H9 (cell line): Measurements from ENCODE around the gene EXD2. TPM values are rescaled to one million over a fixed set of nuclear protein-coding genes. Genes with fewer than 3 reads are reported as not detected.

ENCODE experiments used
- DNase-seq: peaks from one replicate; pipeline ENCODE4 v3.0.0-alpha.2; 2017
- H2AFZ ChIP-seq: one replicate; pipeline ENCODE4 v1.6.1; 2013; ENCODE audit warnings: mild to moderate bottlenecking, low read length, control low read depth, moderate library complexity
- H2AK5ac ChIP-seq: 2 replicates; pipeline ENCODE4 v1.6.1; 2013; ENCODE audit warnings: low read length, control low read depth, mixed read lengths; ENCODE audit not compliant: insufficient read length
- H2BK120ac ChIP-seq: one replicate; pipeline ENCODE4 v1.6.1; 2013; ENCODE audit warnings: low read depth, mild to moderate bottlenecking, low read length, control low read depth, inconsistent platforms; ENCODE audit not compliant: poor library complexity, severe bottlenecking
- H2BK12ac ChIP-seq: 2 replicates; pipeline ENCODE4 v1.6.1; 2013; ENCODE audit warnings: low read length, control low read depth, mixed read lengths, low read depth; ENCODE audit not compliant: insufficient read length
- H2BK15ac ChIP-seq: 2 replicates; pipeline ENCODE4 v1.6.1; 2013; ENCODE audit warnings: low read depth, low read length, control low read depth
- H2BK20ac ChIP-seq: one replicate; pipeline ENCODE4 v1.6.1; 2013; ENCODE audit warnings: low read depth, mild to moderate bottlenecking, low read length, control low read depth, inconsistent platforms; ENCODE audit not compliant: poor library complexity, severe bottlenecking
- H2BK5ac ChIP-seq: 2 replicates; pipeline ENCODE4 v1.6.1; 2013; ENCODE audit warnings: low read length, control low read depth, mixed read lengths; ENCODE audit not compliant: insufficient read length
- H3K14ac ChIP-seq: 2 replicates; pipeline ENCODE4 v1.6.1; 2013; ENCODE audit warnings: low read length, control low read depth; ENCODE audit not compliant: insufficient read depth
- H3K18ac ChIP-seq: 2 replicates; pipeline ENCODE4 v1.6.1; 2013; ENCODE audit warnings: low read depth, mild to moderate bottlenecking, mixed read lengths, low read length, control low read depth; ENCODE audit not compliant: insufficient read length
- H3K23ac ChIP-seq: 2 replicates; pipeline ENCODE4 v1.6.1; 2013; ENCODE audit warnings: low read length, control low read depth, mixed read lengths, low read depth; ENCODE audit not compliant: insufficient read length
- H3K23me2 ChIP-seq: 2 replicates; pipeline ENCODE4 v1.6.1; 2013; ENCODE audit warnings: low read depth, mild to moderate bottlenecking, mixed read lengths, low read length, control low read depth; ENCODE audit not compliant: insufficient read length, poor library complexity, severe bottlenecking
- H3K27ac ChIP-seq: 2 replicates; pipeline ENCODE4 v1.5.1; 2013; ENCODE audit warnings: low read length, control low read depth, mixed read lengths, low read depth; ENCODE audit not compliant: insufficient read length
- H3K27me3 ChIP-seq: 2 replicates; pipeline ENCODE4 v1.6.1; 2013; ENCODE audit warnings: low read length, control low read depth, inconsistent platforms; ENCODE audit not compliant: insufficient read depth
- H3K4ac ChIP-seq: 2 replicates; pipeline ENCODE4 v1.6.1; 2013; ENCODE audit warnings: low read depth, mild to moderate bottlenecking, control low read depth, inconsistent platforms, low read length, moderate library complexity
- H3K4me1 ChIP-seq: 2 replicates; pipeline ENCODE4 v1.6.1; 2013; ENCODE audit warnings: low read length, control low read depth, inconsistent platforms; ENCODE audit not compliant: insufficient read depth
- H3K4me2 ChIP-seq: 2 replicates; pipeline ENCODE4 v1.6.1; 2013; ENCODE audit warnings: low read length, control low read depth, mixed read lengths; ENCODE audit not compliant: insufficient read length, insufficient read depth
- H3K56ac ChIP-seq: 2 replicates; pipeline ENCODE4 v1.6.1; 2013; ENCODE audit warnings: low read depth, mild to moderate bottlenecking, mixed read lengths, low read length, control low read depth; ENCODE audit not compliant: insufficient read length
- H3K79me1 ChIP-seq: 2 replicates; pipeline ENCODE4 v1.6.1; 2013; ENCODE audit warnings: low read depth, mild to moderate bottlenecking, moderate library complexity, low read length, control low read depth, inconsistent platforms; ENCODE audit not compliant: insufficient read depth, poor library complexity, severe bottlenecking
- H3K79me2 ChIP-seq: 2 replicates; pipeline ENCODE4 v1.6.1; 2013; ENCODE audit warnings: low read length, control low read depth, inconsistent platforms; ENCODE audit not compliant: insufficient read depth
- H3K9ac ChIP-seq: 2 replicates; pipeline ENCODE4 v1.6.1; 2013; ENCODE audit warnings: low read length, control low read depth, mixed read lengths; ENCODE audit not compliant: insufficient read length; ENCODE audit errors: extremely low read depth
- H3K9me3 ChIP-seq: one replicate; pipeline ENCODE4 v1.6.1; 2013; ENCODE audit warnings: low read depth, low read length, inconsistent platforms; ENCODE audit not compliant: control insufficient read depth
- H3T11ph ChIP-seq: one replicate; pipeline ENCODE4 v1.6.1; 2013; ENCODE audit warnings: mild to moderate bottlenecking, low read length, control low read depth, inconsistent platforms
- H4K20me1 ChIP-seq: one replicate; pipeline ENCODE4 v1.6.1; 2013; ENCODE audit not compliant: control insufficient read depth, insufficient read length, insufficient read depth
- H4K5ac ChIP-seq: 2 replicates; pipeline ENCODE4 v1.6.1; 2013; ENCODE audit warnings: low read depth, mild to moderate bottlenecking, mixed read lengths, low read length, control low read depth; ENCODE audit not compliant: insufficient read length
- H4K8ac ChIP-seq: replicated peaks from 2 replicates; pipeline ENCODE4 v1.6.1; 2013; ENCODE audit warnings: low read length, control low read depth, mixed read lengths, low read depth; ENCODE audit not compliant: insufficient read length
- H4K91ac ChIP-seq: 2 replicates; pipeline ENCODE4 v1.6.1; 2013; ENCODE audit warnings: low read depth, mild to moderate bottlenecking, moderate library complexity, mixed read lengths, low read length, control low read depth; ENCODE audit not compliant: insufficient read length
- H3K27ac Mint-ChIP-seq, 3 experiments: 2 replicates in 2 of 3; 3 replicates in 1 of 3; pipeline ENCODE4 v1.8.0; 2020 to 2021; ENCODE audit warnings: mixed read lengths in 3 of 3, mild to moderate bottlenecking in 1 of 3, moderate library complexity in 1 of 3
- H3K27me3 Mint-ChIP-seq: 2 replicates; pipeline ENCODE4 v1.8.0; 2021; ENCODE audit warnings: low read depth, mild to moderate bottlenecking, moderate library complexity, mixed read lengths
- H3K36me3 Mint-ChIP-seq, 3 experiments: 2 replicates in 2 of 3; 3 replicates in 1 of 3; pipeline ENCODE4 v1.8.0; 2020 to 2021; ENCODE audit warnings: low read depth in 3 of 3, mixed read lengths in 3 of 3; ENCODE audit not compliant: insufficient read depth in 1 of 3
- H3K4me1 Mint-ChIP-seq, 2 experiments: 2 replicates each; pipeline ENCODE4 v1.8.0; 2020; ENCODE audit warnings: mixed read lengths in 2 of 2
- H3K4me3 Mint-ChIP-seq, 2 experiments: 2 replicates in 1 of 2; 3 replicates in 1 of 2; pipeline ENCODE4 v1.8.0; 2020 to 2021; ENCODE audit warnings: mild to moderate bottlenecking in 2 of 2, mixed read lengths in 2 of 2, moderate library complexity in 1 of 2
- H3K9me3 Mint-ChIP-seq, 2 experiments: 2 replicates in 1 of 2; 3 replicates in 1 of 2; pipeline ENCODE4 v1.8.0; 2020; ENCODE audit warnings: mild to moderate bottlenecking in 2 of 2, mixed read lengths in 2 of 2, moderate library complexity in 1 of 2
- CTCF ChIP-seq: fragments of 200-600 bp; sonication (generic); conservative IDR thresholded peaks from 3 replicates; pipeline ENCODE4 v1.8.0; 2021; ENCODE audit warnings: antibody characterized with exemption, mild to moderate bottlenecking
- WGBS: extraction: QIAGEN DNeasy Blood & Tissue Kit; methylation state at CpG from one replicate; pipeline ENCODE4 v1.1.7; 2013; ENCODE audit warnings: missing lambda C conversion rate, low lambda C conversion rate, mixed read lengths; ENCODE audit not compliant: insufficient read length; ENCODE audit errors: extremely low coverage; 5-methylcytosine and 5-hydroxymethylcytosine counted together
- total RNA-seq: library from RNA; stranded (reverse); gene quantifications from 2 replicates; pipeline ENCODE4 v1.2.1, GENCODE V29; 2021

Gene EXD2
- total RNA-seq, 1 experiment from 2014 or later: 19.6 TPM

DNA sequence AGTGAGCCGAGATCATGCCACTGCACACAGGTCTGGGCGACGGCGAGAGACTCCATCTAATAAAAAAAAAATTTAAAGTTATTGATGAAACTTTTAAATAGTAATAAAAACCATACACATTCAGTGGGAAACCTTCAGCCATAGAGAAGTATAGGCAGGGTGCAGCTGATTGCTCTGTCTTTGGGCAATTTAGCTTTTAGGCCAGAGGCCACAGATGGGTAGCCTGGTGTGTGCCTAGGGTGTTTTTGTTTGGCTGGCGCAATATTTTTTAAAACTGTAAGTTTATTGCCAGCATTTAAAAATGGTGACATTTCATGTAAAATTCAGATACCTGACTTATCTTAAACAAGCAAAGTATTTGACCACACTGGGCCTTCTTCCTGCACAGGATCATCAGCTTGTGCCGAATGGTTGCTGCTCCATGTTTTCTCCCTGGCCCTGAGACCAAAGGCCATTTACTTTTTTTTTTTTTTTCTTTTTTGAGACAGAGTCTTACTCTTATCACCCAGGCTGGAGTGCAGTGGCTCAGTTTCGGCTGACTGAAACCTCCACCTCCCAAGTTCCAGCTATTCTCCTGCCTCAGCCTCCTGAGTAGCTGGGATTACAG, 16.2 kb downstream of the EXD2 start:
- Histone ChIP-seq H4K5ac (no peak overlapping the region), H2BK15ac (no peak overlapping the region), H3K27me3 (no peaks in the 10 kb centered on the region), H3K23me2 (no peaks in the 10 kb centered on the region), H2BK120ac (no peak overlapping the region), H3K27ac (no peak overlapping the region), H2AK5ac (no peak overlapping the region), H4K20me1 (no peaks in the 10 kb centered on the region), H3K56ac (no peak overlapping the region), H2BK5ac (no peak overlapping the region), H3K79me1 (no peaks in the 10 kb centered on the region), H3K4me2 (no peak overlapping the region), H3T11ph (no peak overlapping the region), H2BK12ac (no peak overlapping the region), H3K4ac (no peak overlapping the region), H3K14ac (no peak overlapping the region), H2AFZ (no peak overlapping the region), H3K4me1 (no peaks in the 10 kb centered on the region), H4K91ac (no peak overlapping the region), H3K9ac (no peak overlapping the region), H3K23ac (no peak overlapping the region), H4K8ac (no peak overlapping the region), H3K79me2 (no peaks in the 10 kb centered on the region), H2BK20ac (no peak overlapping the region), H3K9me3 (no peaks in the 10 kb centered on the region), H3K18ac (no peak overlapping the region)
- no peak for TF ChIP-seq CTCF
- Mint-ChIP-seq H3K36me3 (peaks cover 2 to 18% (median 12%) of the 10 kb centered on the region in 3 experiments; a peak in 5 of 7 replicates), H3K4me1 (peaks cover 4% of the 10 kb centered on the region in 2 experiments), H3K27me3 (no peaks in the 10 kb centered on the region), H3K27ac (no peak overlapping the region), H3K4me3 (no peak overlapping the region), H3K9me3 (no peaks in the 10 kb centered on the region)
- WGBS: no CpG with 5 or more reads among the region's 7 CpGs
- no peak for DNase-seq
